Right lobe of liver (tissue), 4 donors: ENCODE data around the gene CERS6.

ENCODE experiments used
- POLR2A ChIP-seq: fragments of 450-650 bp; IDR thresholded peaks from one replicate; pipeline ENCODE4 v1.6.1; 2017; ENCODE audit warnings: antibody characterized with exemption, mild to moderate bottlenecking
- TF ChIP-seq, protein P1 (sequence below), 4 donors: fragments of 200-600 bp in 3 of 4; fragments of 450-650 bp in 1 of 4; IDR thresholded peaks; one replicate each; pipeline versions ENCODE4 v1.5.1 to v1.8.0; 2016 to 2022; ENCODE audit warnings: antibody characterized with exemption in 4 of 4, mild to moderate bottlenecking in 2 of 4
- donor health status: DM: no; HTN: no; CAD: no.
- donor health status: DM: no; HTN: no; CAD: no.
- donor health status: DM: no; HTN: yes; CAD: no.

DNA sequence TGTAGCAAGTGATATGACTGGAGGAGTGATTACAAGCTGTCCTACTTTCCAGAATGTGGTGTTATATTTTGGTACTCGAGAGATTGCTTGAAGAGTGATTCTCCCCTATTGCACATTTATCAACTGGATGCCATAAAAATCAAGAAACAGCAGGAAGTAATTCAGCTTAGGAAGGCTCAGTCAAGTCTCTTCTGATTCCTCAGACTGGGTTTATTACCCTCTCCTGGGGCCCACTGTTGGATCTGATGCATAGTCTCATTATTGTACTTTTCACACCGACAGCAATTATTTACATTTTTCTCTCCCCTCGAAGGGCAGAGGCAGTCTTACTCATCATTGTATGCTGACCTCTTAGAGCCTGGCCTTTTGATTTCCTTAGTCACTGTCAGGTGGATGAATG is 355.6 kb downstream of the CERS6 start:
- no peak for TF ChIP-seq POLR2A
- TF ChIP-seq, protein P1, sequence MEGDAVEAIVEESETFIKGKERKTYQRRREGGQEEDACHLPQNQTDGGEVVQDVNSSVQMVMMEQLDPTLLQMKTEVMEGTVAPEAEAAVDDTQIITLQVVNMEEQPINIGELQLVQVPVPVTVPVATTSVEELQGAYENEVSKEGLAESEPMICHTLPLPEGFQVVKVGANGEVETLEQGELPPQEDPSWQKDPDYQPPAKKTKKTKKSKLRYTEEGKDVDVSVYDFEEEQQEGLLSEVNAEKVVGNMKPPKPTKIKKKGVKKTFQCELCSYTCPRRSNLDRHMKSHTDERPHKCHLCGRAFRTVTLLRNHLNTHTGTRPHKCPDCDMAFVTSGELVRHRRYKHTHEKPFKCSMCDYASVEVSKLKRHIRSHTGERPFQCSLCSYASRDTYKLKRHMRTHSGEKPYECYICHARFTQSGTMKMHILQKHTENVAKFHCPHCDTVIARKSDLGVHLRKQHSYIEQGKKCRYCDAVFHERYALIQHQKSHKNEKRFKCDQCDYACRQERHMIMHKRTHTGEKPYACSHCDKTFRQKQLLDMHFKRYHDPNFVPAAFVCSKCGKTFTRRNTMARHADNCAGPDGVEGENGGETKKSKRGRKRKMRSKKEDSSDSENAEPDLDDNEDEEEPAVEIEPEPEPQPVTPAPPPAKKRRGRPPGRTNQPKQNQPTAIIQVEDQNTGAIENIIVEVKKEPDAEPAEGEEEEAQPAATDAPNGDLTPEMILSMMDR (IDR thresholded peaks at IDR 0.05): no peak
